Esophagus (tissue), 2 donors: ENCODE results near the gene HCN4. TPM values are rescaled to one million over a fixed set of nuclear protein-coding genes. Genes with fewer than 3 reads are reported as not detected.

Experiments
- H3K27ac ChIP-seq, 2 donors: one replicate each; pipeline ENCODE4 v1.5.1; 2013; ENCODE audit warnings: low read depth in 2 of 2, mild to moderate bottlenecking in 2 of 2, inconsistent platforms in 1 of 2, low read length in 1 of 2, moderate library complexity in 1 of 2
- H3K27me3 ChIP-seq, 2 donors: one replicate each; pipeline ENCODE4 v1.6.1; 2013; ENCODE audit warnings: low read length in 2 of 2, control low read depth in 1 of 2, mild to moderate bottlenecking in 1 of 2; ENCODE audit not compliant: insufficient read depth in 2 of 2, control insufficient read depth in 1 of 2
- H3K36me3 ChIP-seq, 2 donors: one replicate each; pipeline ENCODE4 v1.6.1; 2013; ENCODE audit warnings: low read length in 1 of 2; ENCODE audit not compliant: control insufficient read depth in 2 of 2, insufficient read depth in 2 of 2
- H3K4me1 ChIP-seq, 2 donors: one replicate each; pipeline ENCODE4 v1.6.1; 2013; ENCODE audit warnings: low read length in 1 of 2; ENCODE audit not compliant: control insufficient read depth in 2 of 2, insufficient read depth in 2 of 2
- H3K4me3 ChIP-seq, 2 donors: one replicate each; pipeline ENCODE4 v1.5.1; 2013; ENCODE audit warnings: low read length in 2 of 2, mild to moderate bottlenecking in 2 of 2, low read depth in 1 of 2, moderate library complexity in 1 of 2
- H3K9me3 ChIP-seq, 2 donors: one replicate each; pipeline ENCODE4 v1.6.1; 2013; ENCODE audit warnings: mild to moderate bottlenecking in 2 of 2, low read depth in 1 of 2, low read length in 1 of 2, moderate library complexity in 1 of 2; ENCODE audit not compliant: control insufficient read depth in 2 of 2, insufficient read depth in 1 of 2
- WGBS, 2 donors: extraction: QIAGEN DNeasy Blood & Tissue Kit; methylation state at CpG; one replicate each; pipeline ENCODE4 v1.1.7; 2013; 5-methylcytosine and 5-hydroxymethylcytosine counted together
- polyA plus RNA-seq, 2 donors: library from polyadenylated mRNA; stranded (reverse); fragments of 200-250 nt; gene quantifications; one replicate each; pipeline ENCODE4 v1.2.3, GENCODE V29; 2013
- donor health status: healthy with polysubstance abuse.
- donor health status: Bipolar disorder and iron deficiency.

HCN4 gene
- polyA plus RNA-seq, 2 donors = not detected

DNA sequence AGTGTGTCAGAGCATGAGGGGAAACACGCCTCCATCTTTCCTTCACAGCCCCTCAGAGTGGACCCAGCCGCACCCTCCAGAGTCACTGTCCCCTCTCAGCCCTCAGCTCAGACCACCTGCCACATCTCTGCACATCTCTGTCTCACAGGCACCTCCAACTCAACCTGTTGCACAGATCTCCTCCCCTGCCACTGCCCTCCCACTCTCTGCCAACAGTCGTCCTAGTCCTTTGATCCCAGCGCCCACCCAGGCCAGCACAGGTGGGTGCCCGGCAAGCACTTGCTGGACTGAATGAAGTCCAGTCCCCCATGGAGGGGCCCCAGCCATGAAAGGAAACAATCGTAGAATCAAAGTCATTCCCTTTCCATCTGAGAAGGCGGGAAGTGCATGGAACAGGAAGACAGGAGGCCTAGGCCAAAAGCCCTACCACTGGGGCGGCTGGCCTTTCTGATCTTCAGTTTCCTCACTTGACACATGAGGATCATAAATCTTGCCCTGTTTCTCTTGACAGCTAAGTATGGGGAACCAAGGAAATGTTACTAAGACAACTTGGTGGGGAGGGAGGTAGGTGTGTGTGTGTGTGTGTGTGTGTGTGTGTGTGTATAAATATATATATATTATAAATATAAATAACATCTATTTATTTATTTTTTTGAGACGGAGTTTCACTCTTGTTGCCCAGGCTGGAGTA lies 28.1 kb downstream of the HCN4 start:
- H3K27me3 ChIP-seq = no peaks in the 10 kb centered on the region
- WGBS, 2 donors = 78 to 84% methylated on average over 9 of the region's 9 CpGs

DNA sequence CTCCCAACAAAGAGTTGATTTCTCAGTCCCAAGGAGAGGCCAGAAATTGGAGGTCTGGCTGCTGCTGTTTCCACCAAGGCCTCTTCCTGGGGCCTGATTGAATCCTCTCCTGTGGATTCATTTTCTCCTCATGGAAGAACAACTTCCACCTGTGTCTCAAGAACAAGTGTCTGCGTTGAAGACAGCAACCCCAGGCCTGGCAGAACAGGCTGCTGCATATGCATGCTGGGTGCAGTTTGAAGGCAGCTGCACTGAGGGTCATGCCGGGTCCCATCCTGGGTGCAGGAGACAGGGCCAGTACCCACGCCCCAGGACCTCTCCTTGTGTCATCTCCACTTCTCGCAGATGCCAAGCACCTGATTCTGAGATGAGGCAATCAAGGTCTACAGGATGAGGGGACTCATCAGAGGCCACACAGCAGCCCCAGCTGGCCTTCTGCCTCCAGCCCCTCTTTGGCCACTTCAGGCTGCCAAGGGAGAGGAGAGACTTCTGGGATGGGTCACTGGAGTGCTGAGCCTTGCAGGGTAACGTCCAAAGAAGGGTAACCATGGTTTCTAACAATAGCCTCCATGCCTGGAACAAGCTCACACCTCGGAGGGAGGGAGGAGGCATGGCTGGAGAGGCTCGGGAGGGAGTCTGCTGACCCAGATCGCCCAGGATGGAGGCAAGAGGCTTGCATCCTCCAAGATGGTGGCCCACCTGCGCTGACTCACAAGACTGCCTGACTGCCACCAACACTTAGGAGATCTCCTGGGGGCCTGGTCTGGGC lies 30.0 kb downstream of the HCN4 start:
- Histone ChIP-seq H3K27me3 (no peaks in the 10 kb centered on the region), H3K4me3 (no peak overlapping the region), H3K27ac (no peak overlapping the region), H3K4me1 (no peaks in the 10 kb centered on the region), H3K9me3 (peaks cover 0 to 6% of the 10 kb centered on the region in 2 donors), H3K36me3 (no peaks in the 10 kb centered on the region)
- 72 to 73% methylated on average over 9 of the region's 9 CpGs for WGBS, 2 donors

More for the DNA sequence above, 28.1 kb downstream of the HCN4 start:
- Histone ChIP-seq H3K4me1 (no peaks in the 10 kb centered on the region), H3K9me3 (peaks cover 0 to 6% of the 10 kb centered on the region in 2 donors), H3K36me3 (no peaks in the 10 kb centered on the region), H3K4me3 (no peak overlapping the region), H3K27ac (no peak overlapping the region)

DNA sequence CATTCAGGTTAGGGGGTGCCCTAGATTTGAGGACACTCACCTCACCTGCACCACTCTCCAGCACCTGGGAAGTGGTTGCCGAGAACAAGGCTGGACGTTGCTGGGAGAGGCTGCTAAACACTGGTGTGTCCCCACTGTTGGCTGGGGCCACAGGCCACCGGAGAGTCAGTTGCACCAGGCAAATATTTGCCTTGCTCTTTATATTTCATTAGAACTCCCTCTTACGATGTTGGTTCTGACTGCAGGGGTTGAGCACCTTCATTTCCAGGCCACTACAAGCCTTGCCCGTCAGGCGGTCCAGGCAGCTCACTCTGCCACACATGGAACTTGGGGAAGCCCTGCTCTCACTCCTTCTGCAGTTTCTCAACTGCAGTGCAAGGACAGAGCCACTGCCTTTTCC lies 30.7 kb downstream of the HCN4 start:
- Histone ChIP-seq H3K27me3 (no peaks in the 10 kb centered on the region), H3K4me1 (no peaks in the 10 kb centered on the region), H3K4me3 (no peak overlapping the region), H3K9me3 (no peaks in the 10 kb centered on the region), H3K27ac (no peak overlapping the region), H3K36me3 (no peaks in the 10 kb centered on the region)
- 53 to 62% methylated on average over 6 of the region's 6 CpGs for WGBS, 2 donors

GRCh38 chr15:73337187-73337586 lies 31.6 kb downstream of the HCN4 start:
- Histone ChIP-seq H3K36me3 (no peaks in the 10 kb centered on the region), H3K4me3 (no peak overlapping the region), H3K9me3 (no peaks in the 10 kb centered on the region), H3K27me3 (no peaks in the 10 kb centered on the region), H3K4me1 (no peaks in the 10 kb centered on the region), H3K27ac (no peak overlapping the region)
- 83 to 87% methylated on average over 8 of the region's 8 CpGs for WGBS, 2 donors

DNA sequence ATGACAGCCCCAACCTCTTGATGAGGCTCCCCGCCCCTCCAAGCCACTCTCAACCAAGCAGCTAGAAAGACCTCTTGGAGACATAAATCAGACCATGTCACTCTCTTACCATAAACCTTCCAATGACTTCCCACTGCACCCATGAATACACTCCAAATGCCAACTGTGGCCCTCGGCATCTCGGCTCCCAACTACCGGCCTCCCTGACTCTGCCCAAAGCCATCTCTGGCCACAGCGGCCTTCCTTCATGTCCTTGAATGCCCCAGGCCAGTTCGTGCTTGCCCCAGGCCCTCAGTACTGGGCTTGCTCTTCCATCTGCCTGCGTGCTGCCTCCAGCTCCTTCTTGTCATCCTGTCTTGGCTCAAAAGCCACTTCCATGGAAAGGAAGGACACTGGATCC lies 32.0 kb downstream of the HCN4 start:
- Histone ChIP-seq H3K36me3 (no peaks in the 10 kb centered on the region), H3K27ac (no peak overlapping the region), H3K9me3 (no peaks in the 10 kb centered on the region), H3K27me3 (no peaks in the 10 kb centered on the region), H3K4me1 (no peaks in the 10 kb centered on the region), H3K4me3 (no peak overlapping the region)
- 82 to 86% methylated on average over 7 of the region's 7 CpGs for WGBS, 2 donors

DNA sequence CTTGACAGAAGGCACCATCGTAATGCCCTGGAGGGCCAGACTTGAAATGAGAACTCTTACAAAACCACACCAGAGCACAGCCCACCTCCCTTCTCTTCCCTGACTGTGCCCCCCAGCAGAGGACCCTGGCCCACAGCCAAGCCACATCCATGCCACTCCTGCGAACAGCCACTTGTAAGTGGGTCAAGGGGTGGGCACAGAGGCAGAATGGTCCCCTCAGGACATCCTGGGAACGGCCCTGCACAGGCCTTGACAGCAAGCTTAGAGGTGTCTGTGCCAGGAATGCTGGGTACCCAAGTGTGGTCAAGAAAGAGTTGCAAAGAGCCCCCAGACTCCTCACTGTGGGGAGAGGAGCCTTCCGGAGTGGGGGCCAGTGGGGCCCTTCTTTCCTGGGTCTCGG lies 33.3 kb downstream of the HCN4 start:
- Histone ChIP-seq H3K4me1 (no peaks in the 10 kb centered on the region), H3K4me3 (no peak overlapping the region), H3K36me3 (no peaks in the 10 kb centered on the region), H3K9me3 (no peaks in the 10 kb centered on the region), H3K27me3 (no peaks in the 10 kb centered on the region), H3K27ac (no peak overlapping the region)
- 59 to 67% methylated on average over 5 of the region's 5 CpGs for WGBS, 2 donors

GRCh38 chr15:73335026-73335425 lies 33.7 kb downstream of the HCN4 start:
- Histone ChIP-seq H3K4me3 (no peak overlapping the region), H3K27ac (no peak overlapping the region), H3K36me3 (no peaks in the 10 kb centered on the region), H3K4me1 (no peaks in the 10 kb centered on the region), H3K27me3 (no peaks in the 10 kb centered on the region), H3K9me3 (no peaks in the 10 kb centered on the region)
- WGBS, 2 donors = 61 to 62% methylated on average over 9 of the region's 9 CpGs

- H3K4me1 ChIP-seq = no peaks in the 10 kb centered on the region
- no peaks in the 10 kb centered on the region for H3K36me3 ChIP-seq
- H3K27ac ChIP-seq = no peak overlapping the region
- WGBS, 2 donors = 90 to 91% methylated on average over 6 of the region's 6 CpGs
- no peak overlapping the region for H3K4me3 ChIP-seq
- no peaks in the 10 kb centered on the region for H3K27me3 ChIP-seq
- no peaks in the 10 kb centered on the region for H3K9me3 ChIP-seq
Measured at GRCh38 chr15:73334086-73334485, 34.7 kb downstream of the HCN4 start.

DNA sequence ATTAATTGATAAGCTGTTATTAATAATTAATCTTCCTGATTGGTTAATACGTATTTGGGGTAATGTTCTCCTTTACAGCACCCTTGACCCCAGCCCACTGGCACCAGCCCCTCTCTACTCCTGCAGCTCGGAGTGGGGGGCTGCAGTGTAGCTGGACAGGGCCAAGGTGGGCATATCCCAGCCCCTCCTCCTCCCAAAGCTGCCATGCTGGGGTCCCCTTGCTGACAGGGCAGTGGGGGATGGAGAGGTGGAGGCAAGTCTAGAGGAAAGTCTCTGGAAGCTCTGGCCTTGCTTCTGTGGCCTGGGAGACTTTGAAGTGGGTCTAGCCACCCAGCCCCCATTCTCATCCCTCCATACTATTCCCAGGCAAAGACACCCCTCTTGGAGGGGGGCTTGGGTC lies 35.8 kb downstream of the HCN4 start:
- no peaks in the 10 kb centered on the region for H3K36me3 ChIP-seq

More for the DNA sequence above, 35.8 kb downstream of the HCN4 start:
- Histone ChIP-seq H3K4me3 (no peak overlapping the region), H3K27me3 (no peaks in the 10 kb centered on the region), H3K27ac (no peak overlapping the region), H3K9me3 (no peaks in the 10 kb centered on the region), H3K4me1 (no peaks in the 10 kb centered on the region)
- WGBS, 2 donors = 63 to 65% methylated on average over 2 of the region's 2 CpGs
